Sigmoid colon (tissue), 3 donors: ENCODE measurements around the gene TNK2.

Experiments used
- POLR2A ChIP-seq, 2 donors: fragments of 450-650 bp; IDR thresholded peaks; one replicate each; pipeline ENCODE4 v1.6.1; 2016; ENCODE audit warnings: antibody characterized with exemption in 2 of 2, mild to moderate bottlenecking in 2 of 2, moderate library complexity in 2 of 2
- TF ChIP-seq, protein P1 (sequence below), 4 experiments: fragments of 450-650 bp in 3 of 4; fragments of 200-600 bp in 1 of 4; IDR thresholded peaks; one replicate each; pipeline ENCODE4 v1.5.1; 2016 to 2019; ENCODE audit warnings: antibody characterized with exemption in 4 of 4, mild to moderate bottlenecking in 3 of 4, moderate library complexity in 2 of 4

DNA sequence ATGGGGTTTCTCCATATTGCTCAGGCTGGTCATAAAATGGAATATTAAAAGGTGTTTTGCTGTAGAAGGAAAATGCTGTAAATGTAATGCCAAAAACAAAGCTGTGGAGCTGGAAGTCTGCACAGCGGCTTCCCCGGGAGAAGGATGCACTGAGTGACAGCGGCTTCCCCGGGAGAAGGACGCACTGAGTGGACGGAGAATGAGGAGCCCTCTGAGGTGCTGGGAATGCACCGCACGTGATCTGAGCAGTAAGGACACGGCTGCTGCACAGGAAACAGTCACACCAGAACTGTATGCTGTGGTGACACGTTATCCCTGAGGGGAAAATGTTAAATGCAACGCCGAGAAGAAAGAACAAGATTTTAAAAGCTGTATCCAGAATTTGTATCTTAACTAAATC lies 24.6 kb downstream of the TNK2 start:
- TF ChIP-seq, protein P1, sequence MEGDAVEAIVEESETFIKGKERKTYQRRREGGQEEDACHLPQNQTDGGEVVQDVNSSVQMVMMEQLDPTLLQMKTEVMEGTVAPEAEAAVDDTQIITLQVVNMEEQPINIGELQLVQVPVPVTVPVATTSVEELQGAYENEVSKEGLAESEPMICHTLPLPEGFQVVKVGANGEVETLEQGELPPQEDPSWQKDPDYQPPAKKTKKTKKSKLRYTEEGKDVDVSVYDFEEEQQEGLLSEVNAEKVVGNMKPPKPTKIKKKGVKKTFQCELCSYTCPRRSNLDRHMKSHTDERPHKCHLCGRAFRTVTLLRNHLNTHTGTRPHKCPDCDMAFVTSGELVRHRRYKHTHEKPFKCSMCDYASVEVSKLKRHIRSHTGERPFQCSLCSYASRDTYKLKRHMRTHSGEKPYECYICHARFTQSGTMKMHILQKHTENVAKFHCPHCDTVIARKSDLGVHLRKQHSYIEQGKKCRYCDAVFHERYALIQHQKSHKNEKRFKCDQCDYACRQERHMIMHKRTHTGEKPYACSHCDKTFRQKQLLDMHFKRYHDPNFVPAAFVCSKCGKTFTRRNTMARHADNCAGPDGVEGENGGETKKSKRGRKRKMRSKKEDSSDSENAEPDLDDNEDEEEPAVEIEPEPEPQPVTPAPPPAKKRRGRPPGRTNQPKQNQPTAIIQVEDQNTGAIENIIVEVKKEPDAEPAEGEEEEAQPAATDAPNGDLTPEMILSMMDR (IDR thresholded peaks at IDR 0.05), result no peak
- no peak for TF ChIP-seq POLR2A (IDR thresholded peaks at IDR 0.05)
